OCI-LY7 (cell line): ENCODE results near the gene BFAR.

ENCODE experiments used
- CTCF ChIP-seq: fragments of 200-600 bp; sonication (generic); conservative IDR thresholded peaks from 2 replicates; pipeline ENCODE4 v1.5.1; 2014; ENCODE audit warnings: mild to moderate bottlenecking, antibody characterized with exemption, low read length, moderate library complexity, mixed read lengths
- EZH2phosphoT487 ChIP-seq: fragments of 200-600 bp; sonication (generic); IDR thresholded peaks from 2 replicates; pipeline ENCODE4 v1.6.1; 2018; ENCODE audit warnings: low read depth, borderline replicate concordance, mild to moderate bottlenecking, mixed run types, antibody characterized with exemption, low read length, moderate library complexity, mixed read lengths

- no peak for TF ChIP-seq CTCF
- no peak for TF ChIP-seq EZH2phosphoT487
Observed at GRCh38 chr16:14606102-14606501, 26.6 kb upstream of the BFAR start.
